22Rv1 (cell line): Measurements from ENCODE around the gene DUSP22.

Experiments
- CTCF ChIP-seq: fragments of 450-650 bp; IDR thresholded peaks from 2 replicates; pipeline ENCODE4 v1.5.1; 2017; ENCODE audit warnings: mild to moderate bottlenecking
- ZFX ChIP-seq: fragments of 450-650 bp; IDR thresholded peaks from 2 replicates; pipeline ENCODE4 v1.6.1; 2017; ENCODE audit warnings: antibody characterized with exemption, borderline replicate concordance

DNA sequence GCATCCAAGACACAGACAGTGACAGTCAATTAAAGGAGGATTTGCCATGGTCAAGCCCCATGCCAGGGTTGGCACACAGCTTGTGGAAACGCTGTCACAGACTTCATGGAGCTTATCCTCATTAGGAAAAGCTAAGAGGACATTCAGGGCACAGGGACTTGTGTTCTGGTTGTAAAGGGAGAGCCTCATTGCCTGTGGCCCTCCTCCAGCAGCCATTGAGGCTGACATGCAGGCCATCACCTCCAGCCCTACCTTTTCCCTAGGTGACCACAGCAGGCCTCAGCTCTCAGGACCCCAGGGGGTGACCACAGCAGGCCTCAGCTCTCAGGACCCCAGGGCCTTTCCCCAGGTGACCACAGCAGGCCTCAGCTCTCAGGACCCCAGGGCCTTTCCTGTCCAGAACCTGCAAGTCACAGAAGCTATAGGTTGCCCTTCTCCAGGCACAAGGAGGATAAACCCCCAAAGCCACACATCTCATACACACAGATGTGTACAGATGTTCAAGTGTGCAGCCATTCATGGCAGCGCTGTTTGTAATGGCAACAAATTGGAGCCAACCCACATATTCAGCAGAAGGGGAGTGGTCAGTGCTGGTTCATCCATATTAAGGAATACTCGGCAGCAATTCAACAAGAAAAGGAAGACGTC, 26.1 kb downstream of the DUSP22 start:
- TF ChIP-seq CTCF, result no peak
- TF ChIP-seq ZFX, result no peak
